ENCODE results near the gene PPP6R2.

- TF ChIP-seq, protein P1, sequence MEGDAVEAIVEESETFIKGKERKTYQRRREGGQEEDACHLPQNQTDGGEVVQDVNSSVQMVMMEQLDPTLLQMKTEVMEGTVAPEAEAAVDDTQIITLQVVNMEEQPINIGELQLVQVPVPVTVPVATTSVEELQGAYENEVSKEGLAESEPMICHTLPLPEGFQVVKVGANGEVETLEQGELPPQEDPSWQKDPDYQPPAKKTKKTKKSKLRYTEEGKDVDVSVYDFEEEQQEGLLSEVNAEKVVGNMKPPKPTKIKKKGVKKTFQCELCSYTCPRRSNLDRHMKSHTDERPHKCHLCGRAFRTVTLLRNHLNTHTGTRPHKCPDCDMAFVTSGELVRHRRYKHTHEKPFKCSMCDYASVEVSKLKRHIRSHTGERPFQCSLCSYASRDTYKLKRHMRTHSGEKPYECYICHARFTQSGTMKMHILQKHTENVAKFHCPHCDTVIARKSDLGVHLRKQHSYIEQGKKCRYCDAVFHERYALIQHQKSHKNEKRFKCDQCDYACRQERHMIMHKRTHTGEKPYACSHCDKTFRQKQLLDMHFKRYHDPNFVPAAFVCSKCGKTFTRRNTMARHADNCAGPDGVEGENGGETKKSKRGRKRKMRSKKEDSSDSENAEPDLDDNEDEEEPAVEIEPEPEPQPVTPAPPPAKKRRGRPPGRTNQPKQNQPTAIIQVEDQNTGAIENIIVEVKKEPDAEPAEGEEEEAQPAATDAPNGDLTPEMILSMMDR (conservative IDR thresholded peaks at IDR 0.05; ENCODE audit: low read length): no peak
- TF ChIP-seq EZH2phosphoT487 (IDR thresholded peaks at IDR 0.05; ENCODE audit: borderline replicate concordance, low read depth, low read length): no peak
Measured at GRCh38 chr22:50483977-50484853, 141.1 kb downstream of the PPP6R2 start.
